HL-60 (cell line): ENCODE measurements around the gene LHX4.
A peak's percentile ranks its signal among the peaks of the same experiment; 100 is the strongest.

Experiments
- DNase-seq, 2 experiments: peaks; one replicate each; pipeline ENCODE4 v3.0.0-alpha.2; 2010 to 2020; ENCODE audit warnings: low read depth in 1 of 2, low spot score in 1 of 2
- H3K27ac ChIP-seq: fragments of 250-450 bp; sonication (Bioruptor Pico); replicated peaks from 2 replicates; pipeline ENCODE4 v1.5.1; 2020; ENCODE audit warnings: mild to moderate bottlenecking, moderate library complexity
- H3K27me3 ChIP-seq: fragments of 250-450 bp; sonication (Bioruptor Pico); 2 replicates; pipeline ENCODE4 v1.5.1; 2021; ENCODE audit warnings: mild to moderate bottlenecking, moderate library complexity; ENCODE audit not compliant: insufficient read depth, poor library complexity, severe bottlenecking
- H3K4me3 ChIP-seq: replicated peaks from 2 replicates; pipeline ENCODE4 v1.5.1; 2011; ENCODE audit warnings: mild to moderate bottlenecking, control low read depth, low read length; ENCODE audit not compliant: insufficient read depth
- CTCF ChIP-seq: IDR thresholded peaks from one replicate; pipeline ENCODE4 v1.5.1; 2011; ENCODE audit warnings: low read length, control low read depth, inconsistent platforms; ENCODE audit not compliant: insufficient read depth
- GABPA ChIP-seq: IDR thresholded peaks from 2 replicates; pipeline ENCODE4 v1.6.1; 2012; ENCODE audit warnings: low read depth
- POLR2AphosphoS5 ChIP-seq: IDR thresholded peaks from 2 replicates; pipeline ENCODE4 v1.6.1; 2012; ENCODE audit warnings: low read depth
- REST ChIP-seq: IDR thresholded peaks from 2 replicates; pipeline ENCODE4 v1.6.1; 2012; ENCODE audit warnings: low read depth; ENCODE audit not compliant: insufficient replicate concordance
- SPI1 ChIP-seq: IDR thresholded peaks from 2 replicates; pipeline ENCODE4 v1.6.1; 2012; ENCODE audit warnings: low read depth, mild to moderate bottlenecking, borderline replicate concordance

Gene LHX4

GRCh38 chr1:180193141-180194047, 36.7 kb upstream of the LHX4 start:
- Histone ChIP-seq H3K27ac (peak overlapping the region; percentile 81), H3K4me3 (no peak overlapping the region), H3K27me3 (no peaks in the 10 kb centered on the region)
- TF ChIP-seq REST (no peak), CTCF (no peak), GABPA (no peak), POLR2AphosphoS5 (no peak), SPI1 (no peak)
- no peak for DNase-seq

GRCh38 chr1:180194048-180194425, 36.0 kb upstream of the LHX4 start:
- Histone ChIP-seq H3K27me3 (no peaks in the 10 kb centered on the region), H3K4me3 (no peak overlapping the region), H3K27ac (peak overlapping the region; percentile 13; the same call in 1 of the 2 replicates)
- TF ChIP-seq POLR2AphosphoS5: no peak
- no peak for TF ChIP-seq GABPA
- TF ChIP-seq REST: no peak
- no peak for TF ChIP-seq SPI1
- no peak for TF ChIP-seq CTCF
- no peak for DNase-seq

DNA sequence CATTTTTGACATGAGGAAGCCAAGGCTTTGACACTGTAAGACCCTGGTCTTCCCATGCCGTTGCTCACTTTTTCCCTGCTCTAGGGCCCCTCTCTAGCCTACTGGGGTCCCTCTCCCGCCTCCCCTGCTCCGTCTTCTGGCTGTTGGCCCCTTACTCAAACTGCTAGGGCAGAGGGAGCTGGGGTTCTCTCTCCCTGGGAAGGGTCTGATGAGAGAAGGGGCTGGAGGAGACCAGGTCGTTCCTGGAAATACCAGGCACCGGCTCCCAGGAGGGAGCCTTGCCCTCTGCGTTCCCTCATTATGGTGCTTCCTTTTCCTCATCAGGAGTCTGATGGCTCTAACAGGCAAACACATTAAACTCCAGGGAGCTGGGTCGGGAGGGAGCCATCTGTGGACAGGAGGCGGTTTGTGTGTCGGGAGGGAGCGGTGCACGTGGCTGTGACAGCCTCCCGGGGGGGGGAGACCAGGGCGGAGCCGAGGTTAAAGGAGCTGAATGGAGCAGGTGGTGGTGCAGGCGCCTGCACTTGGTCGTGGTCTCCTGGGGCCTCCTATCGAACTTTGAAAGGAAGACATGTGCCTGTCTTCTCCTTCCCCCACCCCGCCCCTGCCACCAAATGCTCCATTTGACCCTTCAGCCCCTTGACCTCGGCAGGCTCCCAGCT, 35.4 kb upstream of the LHX4 start:
- Histone ChIP-seq H3K27ac (peak overlapping the region; percentile 13), H3K27me3 (no peaks in the 10 kb centered on the region), H3K4me3 (no peak overlapping the region)
- no peak for TF ChIP-seq POLR2AphosphoS5
- TF ChIP-seq REST: no peak
- no peak for TF ChIP-seq SPI1
- no peak for TF ChIP-seq CTCF
- no peak for TF ChIP-seq GABPA
- peak in 1 of 2 experiments; percentile 31 for DNase-seq
